GM12878 (cell line): ENCODE data around the gene NRG3. TPM values are rescaled to one million over a fixed set of nuclear protein-coding genes. Genes with fewer than 3 reads are reported as not detected.

Source experiments
- ATAC-seq: fragments of 200-7000 bp; cut with Tn5 transposase; 3 replicates; pipeline ENCODE4 v1.9.1; 2020; ENCODE audit warnings: mild to moderate bottlenecking, moderate library complexity
- BruUV-seq: library from RNA; stranded (reverse); fragments of 400-500 nt; replicated peaks from 2 replicates; lab custom pipeline; 2021; lab: Mats Ljungman, UMichigan
- CTCF ChIA-PET: fragments of 300-600 bp; sonication (Branson Sonifier 250); formaldehyde crosslinking; extraction: SDS; loops from one replicate; lab custom pipeline; 2021; ENCODE audit warnings: inconsistent platforms; lab: Yijun Ruan, JAX
- POLR2A ChIA-PET: fragments of 350-600 bp; formaldehyde crosslinking; extraction: SDS; loops from one replicate; lab custom pipeline; 2021; ENCODE audit warnings: inconsistent platforms; lab: Charles Lee
- RAD21 ChIA-PET: fragments of 300-600 bp; sonication (Branson Sonifier 250); formaldehyde crosslinking; loops from one replicate; lab custom pipeline; 2023; ENCODE audit warnings: antibody characterized with exemption; ENCODE audit not compliant: unreplicated experiment; lab: Charles Lee
- SMC1A ChIA-PET: fragments of 300-600 bp; sonication (Branson Sonifier 250); formaldehyde crosslinking; loops from one replicate; lab custom pipeline; 2023; ENCODE audit not compliant: unreplicated experiment, uncharacterized antibody; lab: Charles Lee
- DNase-seq: peaks from one replicate; pipeline ENCODE4 v3.0.0-alpha.2; 2011; ENCODE audit warnings: low read depth, low spot score
- FAIRE-seq: peaks from 3 replicates; lab custom pipeline; 2011; peaks lifted over from hg19 to GRCh38; lab: Jason Lieb, UNC
- H2AFZ ChIP-seq: 2 replicates; pipeline ENCODE4 v1.6.0; 2011; ENCODE audit warnings: low read depth, low read length, control low read depth; ENCODE audit not compliant: control insufficient read depth
- H3K27ac ChIP-seq: 2 replicates; pipeline ENCODE4 v1.5.1; 2011; ENCODE audit warnings: control low read depth; ENCODE audit not compliant: control insufficient read depth, insufficient read depth
- H3K27me3 ChIP-seq, 2 experiments: replicated peaks in 1 of 2; 2 replicates each; pipeline versions ENCODE4 v1.6.0 to v1.6.1; 2011; ENCODE audit warnings: low read length in 1 of 2; ENCODE audit not compliant: control insufficient read depth in 2 of 2, insufficient read depth in 2 of 2
- H3K36me3 ChIP-seq, 2 experiments: 2 replicates each; pipeline ENCODE4 v1.5.1; 2011; ENCODE audit warnings: low read length in 1 of 2; ENCODE audit not compliant: control insufficient read depth in 2 of 2, insufficient read depth in 2 of 2
- H3K4me1 ChIP-seq: 2 replicates; pipeline ENCODE4 v1.6.1; 2011; ENCODE audit warnings: mild to moderate bottlenecking, low read length, moderate library complexity, mixed read lengths; ENCODE audit not compliant: control insufficient read depth, insufficient read depth
- H3K4me2 ChIP-seq: 2 replicates; pipeline ENCODE4 v1.6.0; 2011; ENCODE audit warnings: control low read depth; ENCODE audit not compliant: control insufficient read depth, insufficient read depth
- H3K4me3 ChIP-seq: fragments of 200-600 bp; sonication (generic); 2 replicates; pipeline ENCODE4 v1.5.1; 2016
- H3K79me2 ChIP-seq: 2 replicates; pipeline ENCODE4 v1.6.0; 2011; ENCODE audit warnings: low read length; ENCODE audit not compliant: control insufficient read depth, insufficient read depth
- H3K9ac ChIP-seq: 2 replicates; pipeline ENCODE4 v1.8.0; 2011; ENCODE audit warnings: low read length, control low read depth, mixed read lengths; ENCODE audit not compliant: control insufficient read depth, insufficient read depth
- H3K9me3 ChIP-seq: replicated peaks from 3 replicates; pipeline ENCODE4 v1.5.1; 2011; ENCODE audit warnings: mild to moderate bottlenecking, low read length; ENCODE audit not compliant: control insufficient read depth, insufficient read depth
- H4K20me1 ChIP-seq: 2 replicates; pipeline ENCODE4 v1.6.0; 2011; ENCODE audit not compliant: control insufficient read depth, insufficient read depth
- ATF7 ChIP-seq: fragments of 450-650 bp; IDR thresholded peaks from 2 replicates; pipeline ENCODE4 v1.6.1; 2016; ENCODE audit warnings: low read depth, mild to moderate bottlenecking
- BACH1 ChIP-seq: fragments of 450-650 bp; IDR thresholded peaks from 2 replicates; pipeline ENCODE4 v1.6.1; 2017; ENCODE audit warnings: mild to moderate bottlenecking, borderline replicate concordance
- CBX3 ChIP-seq: fragments of 200-600 bp; sonication (generic); IDR thresholded peaks from 2 replicates; pipeline ENCODE4 v1.6.1; 2016; ENCODE audit warnings: low read depth, borderline replicate concordance
- CREM ChIP-seq: IDR thresholded peaks from 2 replicates; pipeline ENCODE4 v1.6.1; 2014; ENCODE audit warnings: antibody characterized with exemption, low read depth
- CTCF ChIP-seq, 3 experiments: IDR thresholded peaks in 2 of 3; conservative IDR thresholded peaks in 1 of 3; 2 replicates each; pipeline ENCODE4 v1.5.1; 2011; ENCODE audit warnings: low read depth in 3 of 3, low read length in 3 of 3, mild to moderate bottlenecking in 3 of 3, control low read depth in 2 of 3, moderate library complexity in 2 of 3, inconsistent platforms in 1 of 3, mixed read lengths in 1 of 3; ENCODE audit not compliant: control insufficient read depth in 2 of 3, insufficient read depth in 1 of 3; ENCODE audit errors: extremely low read depth in 1 of 3
- JUNB ChIP-seq: IDR thresholded peaks from 2 replicates; pipeline ENCODE4 v1.6.1; 2016; ENCODE audit warnings: antibody characterized with exemption, mild to moderate bottlenecking
- KLF5 ChIP-seq: fragments of 450-650 bp; IDR thresholded peaks from 2 replicates; pipeline ENCODE4 v1.6.1; 2014; ENCODE audit warnings: mild to moderate bottlenecking; ENCODE audit not compliant: partially characterized antibody
- MEF2A ChIP-seq: IDR thresholded peaks from 2 replicates; pipeline ENCODE4 v1.6.1; 2011; ENCODE audit warnings: low read depth, mild to moderate bottlenecking, low read length, moderate library complexity; ENCODE audit not compliant: insufficient read depth
- MEF2B ChIP-seq: fragments of 450-650 bp; IDR thresholded peaks from 2 replicates; pipeline ENCODE4 v1.6.1; 2018; ENCODE audit warnings: mild to moderate bottlenecking, moderate library complexity; ENCODE audit not compliant: partially characterized antibody, poor library complexity, severe bottlenecking
- MTA3 ChIP-seq: IDR thresholded peaks from 2 replicates; pipeline ENCODE4 v1.6.1; 2012; ENCODE audit warnings: low read length, inconsistent platforms, borderline replicate concordance
- POLR2AphosphoS5 ChIP-seq: IDR thresholded peaks from 2 replicates; pipeline ENCODE4 v1.6.1; 2011; ENCODE audit warnings: mild to moderate bottlenecking, low read length, inconsistent platforms
- RAD51 ChIP-seq: fragments of 450-650 bp; IDR thresholded peaks from 2 replicates; pipeline ENCODE4 v1.6.1; 2016; ENCODE audit warnings: moderate library complexity, mild to moderate bottlenecking, inconsistent platforms
- RBBP5 ChIP-seq: fragments of 200-600 bp; sonication (generic); conservative IDR thresholded peaks from 2 replicates; pipeline ENCODE4 v1.6.1; 2016
- SREBF2 ChIP-seq: IDR thresholded peaks from 2 replicates; pipeline ENCODE4 v1.6.1; 2012; ENCODE audit warnings: mild to moderate bottlenecking, low read length
- TARDBP ChIP-seq: IDR thresholded peaks from 2 replicates; pipeline ENCODE4 v1.6.1; 2016; ENCODE audit warnings: borderline replicate concordance
- USF1 ChIP-seq: IDR thresholded peaks from 2 replicates; pipeline ENCODE4 v1.6.1; 2011; ENCODE audit warnings: borderline replicate concordance, low read depth, mild to moderate bottlenecking, moderate library complexity, mixed read lengths, low read length; ENCODE audit not compliant: insufficient read depth; ENCODE audit errors: extremely low read length
- WGBS: methylation state at CpG from one replicate; pipeline ENCODE4 v1.1.6; 2016; ENCODE audit warnings: low lambda C conversion rate; ENCODE audit not compliant: insufficient replicate concordance, insufficient coverage; ENCODE audit errors: missing lambda C conversion rate; 5-methylcytosine and 5-hydroxymethylcytosine counted together
- in situ Hi-C: fragments of 300-500 bp; cut with MboI; formaldehyde crosslinking; loops from 9 replicates; pipeline ENCODE4 v1.14.3; 2018; ENCODE audit warnings: mixed read lengths
- intact Hi-C: fragments of 100-400 bp; cut with micrococcal nuclease; formaldehyde crosslinking; loops from one replicate; pipeline ENCODE4 v1.14.2; 2022; ENCODE audit not compliant: unreplicated experiment
- polyA plus RNA-seq, 11 experiments: library from polyadenylated mRNA; depleted of rRNA in 4 of 11; unstranded in 6 of 11; stranded (reverse) in 5 of 11; fragments of >200 nt; fragmentation: Nextera tagmentation in 4 of 11; fragmentation: Illumina TruSeq in 1 of 11; extraction: Ambion mirVana in 4 of 11; extraction: Trizol in 1 of 11; gene quantifications; 1 replicate in 1 of 11; 2 replicates in 10 of 11; pipeline versions ENCODE4 v1.2.1 to v1.2.3, GENCODE V29; 2011 to 2016; ENCODE audit warnings: inconsistent platforms in 2 of 11, missing spikeins in 2 of 11, low read depth in 1 of 11
- total RNA-seq, 4 experiments: library from RNA; depleted of rRNA in 3 of 4; stranded (reverse); fragments of >200 nt in 3 of 4; fragmentation: Illumina TruSeq in 1 of 4; extraction: Trizol in 1 of 4; gene quantifications; 2 replicates each; pipeline versions ENCODE4 v1.2.1 to v1.2.3, GENCODE V29; 2013 to 2021

NRG3 gene
- total and polyA plus RNA-seq, 10 of the 15 experiments (the other 5 are each of a cell fraction or from before 2014, with no cell fraction given), result 0.03 to 0.41 (median 0.17) TPM; not detected in 3

GRCh38 chr10:81847675-81848074 is 27.3 kb upstream of the NRG3 start:
- intact Hi-C loops, result no loop called here
- ChIA-PET CTCF (no interaction called here), POLR2A (no interaction called here), RAD21 (no interaction called here), SMC1A (interaction anchor here (2.4 kb wide), 1 partner anchor 10 kb away, joined by 6 read pairs; no protein-coding TSS in a partner anchor)
- no peak for ATAC-seq
- H3K4me1 ChIP-seq, result no peaks in the 10 kb centered on the region
- H3K9me3 ChIP-seq, result no peaks in the 10 kb centered on the region
- no peaks in the 10 kb centered on the region for H3K27me3 ChIP-seq
- in situ Hi-C loops, result no loop called here
- H3K79me2 ChIP-seq, result no peaks in the 10 kb centered on the region
- 45% methylated on average over 2 of the region's 2 CpGs for WGBS
- no peak overlapping the region for H3K4me3 ChIP-seq
- no peak overlapping the region for H3K27ac ChIP-seq
- TF ChIP-seq CREM (no peak), ATF7 (no peak), SREBF2 (no peak), JUNB (no peak)
- no TSS peak for BruUV-seq
- no peak for FAIRE-seq
- H4K20me1 ChIP-seq, result no peaks in the 10 kb centered on the region
- DNase-seq, result no peak
- H2AFZ ChIP-seq, result no peak overlapping the region
- no peak overlapping the region for H3K4me2 ChIP-seq
- no peaks in the 10 kb centered on the region for H3K36me3 ChIP-seq
- H3K9ac ChIP-seq, result no peak overlapping the region

DNA sequence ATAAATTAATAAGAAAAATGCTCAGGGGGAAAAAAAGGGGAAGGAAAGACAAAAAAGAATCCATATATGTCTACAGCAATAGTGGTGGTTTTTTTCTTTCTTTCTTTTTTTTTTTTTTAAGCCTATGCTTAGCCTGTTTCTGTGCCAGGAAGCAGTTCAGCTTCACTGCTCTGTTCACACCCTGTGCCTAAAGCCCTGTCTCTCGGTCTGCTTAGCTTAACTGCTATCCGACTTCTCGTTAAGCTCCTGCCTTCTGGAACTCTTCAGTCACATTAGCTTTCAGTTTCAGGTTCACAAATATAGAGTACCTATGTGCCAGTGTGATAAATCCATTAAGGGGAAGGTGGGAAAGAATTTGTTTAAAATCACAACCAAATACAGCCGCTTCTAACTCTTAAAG is 26.5 kb upstream of the NRG3 start:
- no peaks in the 10 kb centered on the region for H3K27me3 ChIP-seq
- no peaks in the 10 kb centered on the region for H4K20me1 ChIP-seq
- SMC1A ChIA-PET, result interaction anchor here (0.7 to 2.4 kb wide), 2 partner anchors 11 to 1558 kb away, joined by 3 to 6 read pairs; no protein-coding TSS in a partner anchor
- CTCF ChIA-PET, result no interaction called here
- no peak for DNase-seq
- no peak overlapping the region for H3K27ac ChIP-seq
- BruUV-seq, result no TSS peak
- FAIRE-seq, result no peak
- peak; percentile 61 for ATAC-seq
- 0% methylated on average over 4 of the region's 4 CpGs for WGBS
- intact Hi-C loops (no loop called here), in situ Hi-C loops (no loop called here)
- H3K79me2 ChIP-seq, result no peaks in the 10 kb centered on the region
- RAD21 ChIA-PET, result no interaction called here
- H3K4me3 ChIP-seq, result no peak overlapping the region
- H3K9ac ChIP-seq, result no peak overlapping the region
- no peaks in the 10 kb centered on the region for H3K9me3 ChIP-seq
- no peaks in the 10 kb centered on the region for H3K36me3 ChIP-seq
- H2AFZ ChIP-seq, result no peak overlapping the region
- TF ChIP-seq BACH1 (no peak), MTA3 (no peak), RAD51 (no peak), KLF5 (no peak), TARDBP (no peak), POLR2AphosphoS5 (no peak), USF1 (no peak), CTCF (IDR thresholded peaks at IDR 0.05 in 2 of 3, conservative IDR thresholded peaks at IDR 0.05 in 1 of 3; ENCODE audit: control insufficient read depth in 2 of 3, extremely low read depth in 1 of 3, insufficient read depth in 1 of 3, low read depth in 3 of 3, low read length in 3 of 3) (no peak), RBBP5 (no peak), MEF2B (no peak), CBX3 (no peak), MEF2A (no peak)
- no peak overlapping the region for H3K4me2 ChIP-seq
- POLR2A ChIA-PET, result no interaction called here
- no peaks in the 10 kb centered on the region for H3K4me1 ChIP-seq
